Mesodermal cell (in vitro differentiated cells): ENCODE data around the gene BEST2. TPM values are rescaled to one million over a fixed set of nuclear protein-coding genes. Genes with fewer than 3 reads are reported as not detected.
"Not testable (repeated sequence)": the region's sequence is repeated elsewhere in the genome, so short reads cannot be mapped to it uniquely, and the experiment has no call there.

Experiments used
- H3K27ac ChIP-seq: 2 replicates; pipeline ENCODE4 v1.7.0; 2013; ENCODE audit warnings: mild to moderate bottlenecking, low read depth, low read length, moderate library complexity; ENCODE audit not compliant: severe bottlenecking
- H3K36me3 ChIP-seq: 2 replicates; pipeline ENCODE4 v1.7.1; 2013; ENCODE audit warnings: mild to moderate bottlenecking, low read length, moderate library complexity; ENCODE audit not compliant: control insufficient read depth, insufficient read depth
- H3K4me1 ChIP-seq: one replicate; pipeline ENCODE4 v1.7.1; 2013; ENCODE audit warnings: mild to moderate bottlenecking, low read length; ENCODE audit not compliant: insufficient read depth, control insufficient read depth, poor library complexity, severe bottlenecking
- H3K4me3 ChIP-seq: 2 replicates; pipeline ENCODE4 v1.7.0; 2013; ENCODE audit warnings: low read length, control low read depth, mild to moderate bottlenecking; ENCODE audit not compliant: insufficient read depth, poor library complexity, severe bottlenecking; ENCODE audit errors: extremely low read depth
- H3K9me3 ChIP-seq: 2 replicates; pipeline ENCODE4 v1.7.1; 2013; ENCODE audit warnings: mild to moderate bottlenecking, low read length, moderate library complexity; ENCODE audit not compliant: control insufficient read depth
- WGBS, 2 experiments: methylation state at CpG; one replicate each; pipeline ENCODE4 v1.1.5; 2013; ENCODE audit warnings: missing lambda C conversion rate in 2 of 2; ENCODE audit not compliant: insufficient coverage in 2 of 2; 5-methylcytosine and 5-hydroxymethylcytosine counted together
- polyA plus RNA-seq, 2 experiments: library from polyadenylated mRNA; stranded (reverse); fragments of 50-300 nt; gene quantifications; one replicate each; pipeline ENCODE4 v1.2.3, GENCODE V29; 2013

BEST2 gene
- polyA plus RNA-seq (2013, experiment 1 of 2) = not detected
- polyA plus RNA-seq (2013, experiment 2 of 2) = not detected

DNA sequence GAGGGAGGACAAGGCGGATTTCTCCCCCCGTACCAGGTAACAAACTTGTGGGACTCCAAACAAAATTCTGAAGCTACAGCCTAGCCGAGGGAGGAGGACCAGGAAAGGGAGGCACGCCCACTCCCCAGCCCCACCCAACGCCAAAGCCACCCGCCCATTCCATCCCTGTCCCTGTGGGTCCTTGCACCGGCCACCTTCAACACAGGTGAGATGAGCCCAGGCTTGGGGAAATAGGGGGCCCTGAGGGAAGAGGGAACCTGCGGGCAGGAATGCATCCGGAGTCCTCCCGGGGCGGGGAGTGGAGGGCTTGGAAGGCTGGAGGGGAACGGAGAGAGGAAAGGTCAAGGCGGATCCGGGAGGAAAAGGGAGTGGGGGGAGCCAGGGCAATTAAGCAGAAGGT, at the start of gene BEST2:
BEST2 (plus strand) TSS at position 157 of the 400 bp plus-strand sequence. CDS start 802 bp downstream, outside the sequence.
- Histone ChIP-seq H3K4me3 (no peak within 1 kb of the TSS), H3K9me3 (peaks cover 4% of the 10 kb centered on the region), H3K27ac (no peak within 1 kb of the TSS), H3K36me3 (peaks cover 20% of the 10 kb centered on the region), H3K4me1 (no peaks in the 10 kb centered on the region)
- 4 to 13% methylated on average over 7 to 10 of the region's 14 CpGs for WGBS, 2 experiments

DNA sequence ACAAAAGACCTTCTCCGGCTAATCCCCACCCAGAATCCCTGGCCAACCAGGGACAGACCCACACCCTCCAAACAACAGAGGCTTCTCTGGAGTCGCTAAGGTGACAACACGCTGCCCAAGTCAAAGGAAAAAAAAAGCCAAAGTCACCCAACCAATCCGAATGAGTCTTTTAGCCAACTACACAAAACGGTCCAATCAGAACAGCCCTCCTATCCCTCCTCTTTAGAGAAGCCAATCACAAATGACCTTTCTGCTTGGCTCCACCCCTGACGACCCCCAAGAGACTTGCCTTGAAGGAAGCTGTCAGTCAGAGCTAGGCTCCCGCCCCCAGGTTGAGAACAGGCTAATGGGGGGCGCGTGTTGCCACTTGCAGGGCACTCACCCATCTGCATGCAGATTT, 48.5 kb upstream of the BEST2 start:
- Histone ChIP-seq H3K27ac (peak overlapping the region; percentile 8), H3K36me3 (peaks cover 95% of the 10 kb centered on the region), H3K4me1 (no peaks in the 10 kb centered on the region), H3K4me3 (no peak overlapping the region), H3K9me3 (no peaks in the 10 kb centered on the region)
- WGBS, 2 experiments = 54 to 55% methylated on average over 8 to 9 of the region's 9 CpGs

DNA sequence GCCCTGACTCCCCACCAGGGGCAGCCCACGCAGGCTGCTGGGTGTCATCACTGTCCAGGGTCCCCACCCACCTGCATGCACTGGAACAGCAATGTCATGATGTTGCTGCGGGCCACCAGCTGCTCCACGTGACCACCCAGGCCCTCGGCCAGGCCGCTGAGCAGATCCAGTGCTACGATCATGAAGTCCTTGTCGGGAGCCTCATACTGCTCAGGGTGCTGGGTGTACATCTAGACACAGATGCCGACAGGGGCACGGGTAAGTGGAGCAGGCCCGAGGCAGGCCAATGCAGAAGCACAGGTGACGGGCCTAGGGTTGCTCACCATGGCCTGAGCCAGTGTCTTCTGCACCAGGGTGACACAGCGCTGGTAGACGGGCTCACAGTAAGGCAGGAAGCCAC, 46.4 kb upstream of the BEST2 start:
- WGBS, 2 experiments = 96 to 97% methylated on average over 13 of the region's 13 CpGs
- no peak overlapping the region for H3K27ac ChIP-seq
- H3K9me3 ChIP-seq = no peaks in the 10 kb centered on the region
- peaks cover 95% of the 10 kb centered on the region for H3K36me3 ChIP-seq
- H3K4me1 ChIP-seq = no peaks in the 10 kb centered on the region
- H3K4me3 ChIP-seq = no peak overlapping the region

DNA sequence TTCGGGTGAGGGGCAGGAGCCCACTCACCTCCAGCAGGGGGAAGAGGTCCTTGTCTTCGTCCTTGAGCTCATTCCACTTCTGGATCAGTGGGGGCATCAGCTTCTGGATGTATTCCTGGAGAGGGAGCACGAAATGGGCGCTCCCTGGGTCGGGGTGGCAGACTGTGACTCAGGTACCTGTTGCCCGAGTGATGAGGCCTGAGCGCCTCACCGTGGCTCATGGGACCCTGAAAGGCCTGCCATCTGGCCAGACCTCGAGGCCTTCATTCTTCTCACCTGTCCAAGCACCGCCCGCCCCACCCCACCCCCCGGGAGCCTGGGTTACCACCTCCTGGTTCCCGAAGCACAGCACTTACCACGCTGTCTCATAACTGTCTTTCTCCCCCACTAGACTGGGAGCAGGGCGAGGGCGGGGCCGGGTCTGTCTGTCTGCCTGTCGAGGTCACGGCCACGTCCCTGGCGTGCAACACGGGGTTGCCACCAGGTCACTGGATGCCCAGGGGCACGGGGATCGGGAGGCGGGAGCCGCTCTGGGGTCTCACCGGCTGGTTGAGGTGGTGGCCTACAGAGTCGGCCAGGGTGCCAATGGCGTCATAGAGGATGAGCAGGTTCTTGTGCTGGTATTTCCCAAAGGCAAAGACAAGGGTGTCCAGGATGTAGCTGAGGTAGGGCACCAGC, 45.8 kb upstream of the BEST2 start:
- Histone ChIP-seq H3K27ac (no peak overlapping the region), H3K36me3 (peaks cover 98% of the 10 kb centered on the region), H3K4me1 (no peaks in the 10 kb centered on the region), H3K9me3 (no peaks in the 10 kb centered on the region), H3K4me3 (no peak overlapping the region)
- WGBS, 2 experiments = 95 to 96% methylated on average over 21 to 24 of the region's 29 CpGs

DNA sequence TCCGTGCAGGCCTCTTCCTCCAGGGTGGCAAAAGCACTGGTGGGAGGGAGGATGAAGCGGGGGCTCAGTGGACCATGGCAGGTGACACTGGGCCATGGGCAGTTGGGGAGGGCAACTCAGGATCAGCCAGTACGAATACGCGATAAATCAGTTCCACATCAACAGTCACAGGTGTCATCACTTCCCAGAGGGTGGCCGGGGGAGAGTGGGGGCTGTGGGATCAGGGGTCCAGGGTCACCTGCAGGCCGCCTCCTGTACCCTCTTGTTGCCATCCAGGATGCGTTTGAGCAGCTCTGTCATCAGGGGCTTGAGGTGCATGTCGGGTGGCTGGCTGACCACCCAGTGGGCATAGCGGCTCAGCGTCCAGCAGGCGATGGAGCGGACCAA, 45.3 kb upstream of the BEST2 start:
- H3K4me1 ChIP-seq = no peaks in the 10 kb centered on the region
- H3K27ac ChIP-seq = no peak overlapping the region
- H3K4me3 ChIP-seq = no peak overlapping the region
- peaks cover 98% of the 10 kb centered on the region for H3K36me3 ChIP-seq
- no peaks in the 10 kb centered on the region for H3K9me3 ChIP-seq
- WGBS, 2 experiments = 94 to 95% methylated on average over 12 to 13 of the region's 13 CpGs

DNA sequence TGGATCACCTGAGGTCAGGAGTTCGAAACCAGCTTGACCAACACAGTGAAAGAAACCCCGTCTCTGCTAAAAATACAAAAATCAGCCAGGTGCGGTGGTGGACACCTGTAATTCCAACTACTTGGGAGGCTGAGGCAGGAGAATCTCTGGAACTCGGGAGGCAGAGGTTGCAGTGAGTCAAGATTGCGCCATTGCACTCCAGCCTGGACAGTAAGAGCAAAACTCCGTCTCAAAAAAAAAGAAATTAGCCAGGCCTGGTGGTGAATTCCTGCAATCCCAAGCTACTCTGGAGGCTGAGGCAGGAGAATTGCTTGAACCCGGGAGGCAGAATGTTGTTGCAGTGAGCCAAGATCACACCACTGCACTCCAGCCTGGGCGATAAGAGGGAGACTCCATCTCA, 43.0 kb upstream of the BEST2 start:
- H3K4me1 ChIP-seq = no peaks in the 10 kb centered on the region
- 94 to 99% methylated on average over 6 to 8 of the region's 8 CpGs for WGBS, 2 experiments
- no peaks in the 10 kb centered on the region for H3K9me3 ChIP-seq
- no peak overlapping the region for H3K4me3 ChIP-seq
- peaks cover 92% of the 10 kb centered on the region for H3K36me3 ChIP-seq
- no peak overlapping the region for H3K27ac ChIP-seq

DNA sequence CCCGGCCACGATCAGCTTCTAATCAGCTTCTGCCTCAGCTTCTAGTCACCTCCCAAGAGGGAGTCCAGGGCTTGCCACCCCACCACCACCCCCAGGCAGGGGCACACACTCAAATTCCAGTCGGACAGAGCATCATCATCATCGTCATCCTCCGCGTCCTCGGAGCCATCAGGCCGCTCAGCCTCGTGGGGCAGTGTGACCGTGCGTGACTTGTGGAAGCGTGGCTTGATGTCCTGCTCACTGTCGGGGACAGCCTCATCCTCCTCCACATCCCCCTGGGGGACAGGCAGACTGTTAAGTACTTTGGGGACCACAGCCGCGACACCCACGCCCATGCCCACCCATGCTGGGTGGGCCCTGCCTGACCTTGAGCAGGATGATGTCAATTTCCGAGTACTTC, 40.4 kb upstream of the BEST2 start:
- Histone ChIP-seq H3K36me3 (peaks cover 91% of the 10 kb centered on the region), H3K27ac (no peak overlapping the region), H3K4me3 (no peak overlapping the region), H3K4me1 (no peaks in the 10 kb centered on the region), H3K9me3 (no peaks in the 10 kb centered on the region)
- 98 to 99% methylated on average over 13 of the region's 17 CpGs for WGBS, 2 experiments

DNA sequence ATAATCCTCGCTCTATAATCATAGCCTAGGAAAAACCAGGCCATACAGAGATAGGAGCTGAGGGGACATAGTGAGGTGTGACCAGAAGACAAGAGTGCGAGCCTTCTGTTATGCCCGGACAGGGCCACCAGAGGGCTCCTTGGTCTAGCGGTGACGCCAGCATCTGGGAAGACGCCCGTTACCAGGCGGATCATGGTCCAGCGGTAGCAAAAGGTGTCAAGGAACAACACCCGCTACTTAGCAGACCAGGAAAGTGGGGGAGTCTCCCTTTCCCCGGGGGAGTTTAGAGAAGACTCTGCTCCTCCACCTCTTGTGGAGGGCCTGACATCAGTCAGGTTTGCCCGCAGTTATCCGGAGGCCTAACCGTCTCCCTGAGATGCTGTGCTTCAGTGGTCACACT, 39.5 kb upstream of the BEST2 start:
- not testable (repeated sequence) for H3K4me1 ChIP-seq, H3K27ac ChIP-seq, H3K4me3 ChIP-seq, H3K9me3 ChIP-seq
- 80 to 85% methylated on average over 7 to 8 of the region's 14 CpGs for WGBS, 2 experiments
- peaks cover 91% of the 10 kb centered on the region for H3K36me3 ChIP-seq

DNA sequence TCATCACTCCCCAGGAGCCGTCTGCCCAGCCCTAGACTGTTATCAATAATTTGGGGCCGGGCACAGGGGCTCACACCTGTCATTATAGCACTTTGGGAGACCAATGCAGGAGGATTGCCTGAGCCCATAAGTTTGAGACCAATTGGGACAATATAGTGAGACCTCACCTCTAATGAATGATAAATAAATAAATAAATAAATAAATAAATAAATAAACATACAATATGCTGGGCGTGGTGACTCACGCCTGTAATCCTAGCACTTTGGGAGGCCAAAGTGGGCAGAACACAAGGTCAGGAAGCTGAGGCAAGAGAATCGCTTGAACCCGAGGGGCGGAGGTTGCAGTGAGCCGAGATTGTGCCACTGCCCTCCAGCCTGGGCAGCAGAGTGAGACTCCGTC, 38.3 kb upstream of the BEST2 start:
- not testable (repeated sequence) for H3K9me3 ChIP-seq, H3K4me1 ChIP-seq, H3K27ac ChIP-seq, H3K4me3 ChIP-seq
- peaks cover 91% of the 10 kb centered on the region for H3K36me3 ChIP-seq
- 100% methylated on average over 4 of the region's 9 CpGs; no CpG with 5 or more reads in 1 of the 2 experiments for WGBS, 2 experiments

DNA sequence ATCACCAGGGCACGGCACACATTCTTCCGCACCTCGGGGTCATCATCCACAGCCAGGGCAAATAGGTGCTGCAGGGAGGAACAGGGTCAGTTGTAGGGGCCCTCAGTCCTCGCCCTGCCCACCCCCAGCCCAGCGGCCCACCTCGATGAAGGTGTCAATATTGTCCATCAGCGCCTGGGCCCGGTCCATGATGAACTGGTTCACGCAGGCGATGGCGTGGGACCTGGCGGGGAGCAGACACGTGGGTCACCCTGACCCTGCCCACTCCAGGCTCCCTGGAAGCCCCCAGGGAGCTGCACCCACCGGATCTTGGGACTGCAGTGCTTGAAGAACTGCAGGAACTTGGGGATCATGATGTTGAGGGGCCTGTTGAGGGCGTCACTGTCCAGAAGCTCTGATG, 36.5 kb upstream of the BEST2 start:
- Histone ChIP-seq H3K4me3 (no peak overlapping the region), H3K9me3 (no peaks in the 10 kb centered on the region), H3K4me1 (no peaks in the 10 kb centered on the region), H3K27ac (no peak overlapping the region), H3K36me3 (peaks cover 90% of the 10 kb centered on the region)
- WGBS, 2 experiments = 95 to 96% methylated on average over 10 to 15 of the region's 15 CpGs

DNA sequence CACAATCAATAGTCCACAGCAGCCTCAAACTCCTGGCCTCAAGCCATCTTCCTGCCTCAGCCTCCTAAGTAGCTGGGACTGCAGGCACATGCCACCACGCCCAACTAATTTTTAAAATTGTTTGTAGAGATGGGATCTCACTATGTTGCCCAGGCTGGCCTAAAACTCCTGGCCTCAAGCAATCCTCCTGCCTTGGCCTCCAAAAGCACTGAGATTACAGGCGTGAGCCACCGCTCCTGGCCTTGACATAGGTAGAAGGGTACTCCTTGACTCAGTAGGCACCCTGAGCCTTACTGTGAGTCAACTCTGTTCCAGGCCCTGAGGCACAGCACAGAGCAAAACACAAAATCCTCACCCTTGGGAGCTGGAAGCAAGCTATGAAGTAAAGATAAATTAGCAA, 35.7 kb upstream of the BEST2 start:
- WGBS, 2 experiments = 85 to 100% methylated on average over 1 to 2 of the region's 3 CpGs
- H3K4me3 ChIP-seq = no peak overlapping the region
- no peaks in the 10 kb centered on the region for H3K4me1 ChIP-seq
- H3K27ac ChIP-seq = no peak overlapping the region
- no peaks in the 10 kb centered on the region for H3K9me3 ChIP-seq
- peaks cover 89% of the 10 kb centered on the region for H3K36me3 ChIP-seq
